Subcutaneous adipose tissue (tissue), 4 donors: ENCODE data around the gene ATXN1. TPM values are rescaled to one million over a fixed set of nuclear protein-coding genes. Genes with fewer than 3 reads are reported as not detected.

ENCODE experiments used
- CTCF ChIP-seq: fragments of 450-650 bp; IDR thresholded peaks from one replicate; pipeline ENCODE4 v1.5.1; 2016; ENCODE audit warnings: low read depth, mild to moderate bottlenecking, control low read depth, antibody characterized with exemption, moderate library complexity
- total RNA-seq, 4 donors: library from RNA; depleted of rRNA; stranded (reverse); fragments of >200 nt; gene quantifications; one replicate each; pipeline ENCODE4 v1.1.0, GENCODE V29; 2016

Gene ATXN1
- total RNA-seq, 4 donors from 2014 or later, result 27.1 to 35.6 (median 35.1) TPM

- no peak for TF ChIP-seq CTCF
These were observed 299.8 kb downstream of the ATXN1 start for GRCh38 chr6:16461491-16461890.

GRCh38 chr6:16452348-16452747 is 308.9 kb downstream of the ATXN1 start:
- TF ChIP-seq CTCF, result no peak

- TF ChIP-seq CTCF, result no peak
These were observed 310.4 kb downstream of the ATXN1 start for GRCh38 chr6:16450821-16451220.

GRCh38 chr6:16450285-16450684 is 311.0 kb downstream of the ATXN1 start:
- no peak for TF ChIP-seq CTCF

GRCh38 chr6:16446273-16446672 is 315.0 kb downstream of the ATXN1 start:
- no peak for TF ChIP-seq CTCF

GRCh38 chr6:16442031-16442430 is 319.2 kb downstream of the ATXN1 start:
- TF ChIP-seq CTCF, result no peak

GRCh38 chr6:16441262-16441661 is 320.0 kb downstream of the ATXN1 start:
- no peak for TF ChIP-seq CTCF
